Endometrium (tissue), 2 donors: ENCODE results near the gene HOXB6.

Experiments
- FAIRE-seq: peaks from 2 replicates; lab custom pipeline; 2012; peaks lifted over from hg19 to GRCh38; lab: Jason Lieb, UNC
- donor health status: control.
- donor health status: control.

HOXB6 gene

GRCh38 chr17:48609759-48610281, 5.0 kb upstream of the HOXB6 start:
- FAIRE-seq = no peak

GRCh38 chr17:48609033-48609432, 4.2 kb upstream of the HOXB6 start:
- FAIRE-seq = no peak

- no peak for FAIRE-seq
Measured at GRCh38 chr17:48608494-48608834, 3.7 kb upstream of the HOXB6 start.

- FAIRE-seq = no peak
Measured at GRCh38 chr17:48606892-48607614, 2.3 kb upstream of the HOXB6 start.

- no peak for FAIRE-seq
Measured at GRCh38 chr17:48605991-48606891, 1.5 kb upstream of the HOXB6 start.

- FAIRE-seq = no peak
Measured at GRCh38 chr17:48605409-48605919, 678 bp upstream of the HOXB6 start.

GRCh38 chr17:48603959-48604769, 622 bp downstream of the HOXB6 start:
- no peak for FAIRE-seq

GRCh38 chr17:48601539-48602425, 3.0 kb downstream of the HOXB6 start:
- FAIRE-seq = no peak

- no peak for FAIRE-seq
Measured at GRCh38 chr17:48601207-48601538, 3.6 kb downstream of the HOXB6 start.

- FAIRE-seq = no peak
Measured at GRCh38 chr17:48600244-48601098, 4.3 kb downstream of the HOXB6 start.

GRCh38 chr17:48599354-48599753, 5.4 kb downstream of the HOXB6 start:
- no peak for FAIRE-seq

- no peak for FAIRE-seq
Measured at GRCh38 chr17:48598736-48599135, 6.0 kb downstream of the HOXB6 start.

- no peak for FAIRE-seq
Measured at GRCh38 chr17:48597778-48598631, 6.8 kb downstream of the HOXB6 start.

- no peak for FAIRE-seq
Measured at GRCh38 chr17:48597528-48597777, 7.3 kb downstream of the HOXB6 start.

- no peak for FAIRE-seq
Measured at GRCh38 chr17:48596735-48597527, 7.9 kb downstream of the HOXB6 start.

GRCh38 chr17:48596000-48596734, 8.6 kb downstream of the HOXB6 start:
- no peak for FAIRE-seq

- no peak for FAIRE-seq
Measured at GRCh38 chr17:48595278-48595999, 9.3 kb downstream of the HOXB6 start.
